ENCODE results near the gene KIF17.

- TF ChIP-seq POLR2A (IDR thresholded peaks at IDR 0.05) (no peak), CTCF (IDR thresholded peaks at IDR 0.05) (no peak)
Measured at GRCh38 chr1:20719871-20720620, 2.2 kb upstream of the KIF17 start.

Data from Peyer's patch (tissue), 4 donors.